ENCODE measurements around the gene USP40. TPM values are rescaled to one million over a fixed set of nuclear protein-coding genes. Genes with fewer than 3 reads are reported as not detected.

Gene USP40
- total and polyA plus RNA-seq, 2 donors (not counting 1 experiment from before 2014, with no cell fraction given), result 19.8 to 37.0 TPM

DNA sequence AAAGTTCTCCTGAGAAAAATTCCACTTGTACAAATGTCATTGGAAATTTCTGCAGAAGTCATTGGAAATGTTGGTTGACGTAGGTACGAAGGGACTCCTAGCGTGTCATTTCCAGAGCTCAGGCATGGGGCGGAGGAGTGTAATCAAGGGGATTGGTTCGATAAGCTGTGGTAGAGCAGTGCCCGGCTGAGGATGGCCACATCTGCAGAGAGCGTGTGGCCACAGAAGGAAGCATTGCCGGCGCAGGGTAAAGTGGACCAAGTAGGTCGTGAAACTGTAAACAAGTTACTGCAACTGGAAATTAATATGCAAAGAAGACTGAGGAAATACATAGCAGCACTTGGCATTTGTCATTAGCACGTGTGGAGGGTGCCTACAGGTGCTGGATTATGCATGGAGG, 110.5 kb downstream of the USP40 start:
- no peaks in the 10 kb centered on the region for H3K27me3 ChIP-seq (replicated peaks in 1 of 4; ENCODE audit: control extremely low read depth in 1 of 4, control insufficient read depth in 3 of 4, insufficient read depth in 4 of 4, low read length in 3 of 4)
- H3K9me3 Mint-ChIP-seq (ENCODE audit: insufficient read depth), result no peaks in the 10 kb centered on the region
- no peak overlapping the region for H2AFZ ChIP-seq (ENCODE audit: insufficient read depth, low read depth, low read length, poor library complexity, severe bottlenecking)
- H3K27ac ChIP-seq (ENCODE audit: low read length in 2 of 2), result no peak overlapping the region
- no peak overlapping the region for H3K9ac ChIP-seq (ENCODE audit: low read length)
- no peaks in the 10 kb centered on the region for H3K9me3 ChIP-seq (ENCODE audit: control extremely low read depth in 1 of 3, control insufficient read depth in 2 of 3, insufficient read depth in 1 of 3, low read length in 2 of 3)
- no peaks in the 10 kb centered on the region for H3K4me1 ChIP-seq (ENCODE audit: control insufficient read depth in 2 of 2, insufficient read depth in 2 of 2, low read length in 2 of 2)
- H4K20me1 ChIP-seq (ENCODE audit: control insufficient read depth, insufficient read depth, low read length, poor library complexity, severe bottlenecking), result peaks cover 54% of the 10 kb centered on the region
- no peak overlapping the region for H3K4me3 Mint-ChIP-seq
- no peaks in the 10 kb centered on the region for H3K27me3 Mint-ChIP-seq
- H3K4me1 Mint-ChIP-seq, result no peaks in the 10 kb centered on the region
- H3K4me3 ChIP-seq (ENCODE audit: control extremely low read depth in 1 of 5, extremely low read depth in 1 of 5, insufficient read depth in 1 of 5, low read depth in 2 of 5, low read length in 4 of 5), result no peak overlapping the region
- WGBS (ENCODE audit: insufficient coverage), result 97% methylated on average over 11 of the region's 11 CpGs
- peaks cover 35% of the 10 kb centered on the region for H3K79me2 ChIP-seq (ENCODE audit: control insufficient read depth, insufficient read depth, low read length)
- ATAC-seq (ENCODE audit: low read depth) (no peak), DNase-seq (no peak)
- ChIA-PET POLR2A (no interaction called here), CTCF (no interaction called here)
- no peak overlapping the region for H3K27ac Mint-ChIP-seq
- H3K4me2 ChIP-seq (replicated peaks; ENCODE audit: low read depth, low read length, poor library complexity, severe bottlenecking), result no peak overlapping the region
- intact Hi-C loops (cut with micrococcal nuclease), result no loop called here
- TF ChIP-seq, protein P1, sequence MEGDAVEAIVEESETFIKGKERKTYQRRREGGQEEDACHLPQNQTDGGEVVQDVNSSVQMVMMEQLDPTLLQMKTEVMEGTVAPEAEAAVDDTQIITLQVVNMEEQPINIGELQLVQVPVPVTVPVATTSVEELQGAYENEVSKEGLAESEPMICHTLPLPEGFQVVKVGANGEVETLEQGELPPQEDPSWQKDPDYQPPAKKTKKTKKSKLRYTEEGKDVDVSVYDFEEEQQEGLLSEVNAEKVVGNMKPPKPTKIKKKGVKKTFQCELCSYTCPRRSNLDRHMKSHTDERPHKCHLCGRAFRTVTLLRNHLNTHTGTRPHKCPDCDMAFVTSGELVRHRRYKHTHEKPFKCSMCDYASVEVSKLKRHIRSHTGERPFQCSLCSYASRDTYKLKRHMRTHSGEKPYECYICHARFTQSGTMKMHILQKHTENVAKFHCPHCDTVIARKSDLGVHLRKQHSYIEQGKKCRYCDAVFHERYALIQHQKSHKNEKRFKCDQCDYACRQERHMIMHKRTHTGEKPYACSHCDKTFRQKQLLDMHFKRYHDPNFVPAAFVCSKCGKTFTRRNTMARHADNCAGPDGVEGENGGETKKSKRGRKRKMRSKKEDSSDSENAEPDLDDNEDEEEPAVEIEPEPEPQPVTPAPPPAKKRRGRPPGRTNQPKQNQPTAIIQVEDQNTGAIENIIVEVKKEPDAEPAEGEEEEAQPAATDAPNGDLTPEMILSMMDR (IDR thresholded peaks at IDR 0.05), result no peak
- peaks cover 34 to 98% of the 10 kb centered on the region in 2 experiments for H3K36me3 ChIP-seq (replicated peaks in 1 of 2; ENCODE audit: control extremely low read depth in 1 of 2, control insufficient read depth in 1 of 2, extremely low read depth in 1 of 2, insufficient read depth in 2 of 2, low read length in 1 of 2)

DNA sequence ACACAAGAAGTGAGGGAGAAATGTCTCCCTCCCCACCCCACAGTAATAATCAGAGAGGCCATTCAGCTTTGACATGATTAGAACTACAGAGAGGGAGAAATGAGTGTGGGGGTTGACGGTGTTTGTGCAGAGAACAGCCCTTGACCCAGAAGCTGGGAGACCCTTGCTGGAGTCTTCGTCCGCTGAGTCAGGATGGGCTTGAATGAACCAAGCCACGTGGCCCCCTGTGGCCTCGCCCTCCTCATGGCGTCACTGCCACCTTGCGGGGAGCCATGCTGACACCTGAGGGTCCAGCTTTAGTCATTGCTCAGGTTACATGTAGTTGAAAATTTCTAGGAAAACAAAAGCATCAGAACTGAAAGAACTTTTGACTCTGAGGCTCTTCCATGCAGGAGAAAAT, 111.1 kb downstream of the USP40 start:
- DNase-seq (no peak), ATAC-seq (ENCODE audit: low read depth) (no peak)
- H3K27ac ChIP-seq (ENCODE audit: low read length in 2 of 2), result no peak overlapping the region
- Mint-ChIP-seq H3K27me3 (no peaks in the 10 kb centered on the region), H3K4me1 (no peaks in the 10 kb centered on the region), H3K27ac (peak overlapping the region; percentile 15), H3K9me3 (ENCODE audit: insufficient read depth) (no peaks in the 10 kb centered on the region), H3K4me3 (no peak overlapping the region)
- H2AFZ ChIP-seq (ENCODE audit: insufficient read depth, low read depth, low read length, poor library complexity, severe bottlenecking), result no peak overlapping the region
- H3K4me3 ChIP-seq (ENCODE audit: control extremely low read depth in 1 of 5, extremely low read depth in 1 of 5, insufficient read depth in 1 of 5, low read depth in 2 of 5, low read length in 4 of 5), result no peak overlapping the region
- H3K9me3 ChIP-seq (ENCODE audit: control extremely low read depth in 1 of 3, control insufficient read depth in 2 of 3, insufficient read depth in 1 of 3, low read length in 2 of 3), result no peaks in the 10 kb centered on the region
- ChIA-PET POLR2A (no interaction called here), CTCF (no interaction called here)
- H3K4me2 ChIP-seq (replicated peaks; ENCODE audit: low read depth, low read length, poor library complexity, severe bottlenecking), result no peak overlapping the region
- peaks cover 57% of the 10 kb centered on the region for H4K20me1 ChIP-seq (ENCODE audit: control insufficient read depth, insufficient read depth, low read length, poor library complexity, severe bottlenecking)
- 94% methylated on average over 7 of the region's 7 CpGs for WGBS (ENCODE audit: insufficient coverage)
- H3K9ac ChIP-seq (ENCODE audit: low read length), result no peak overlapping the region
- TF ChIP-seq EZH2 (IDR thresholded peaks at IDR 0.05; ENCODE audit: borderline replicate concordance, insufficient read depth, low read depth, low read length, poor library complexity, severe bottlenecking), result no peak
- TF ChIP-seq, protein P1 (IDR thresholded peaks at IDR 0.05), result no peak
- H3K36me3 ChIP-seq (replicated peaks in 1 of 2; ENCODE audit: control extremely low read depth in 1 of 2, control insufficient read depth in 1 of 2, extremely low read depth in 1 of 2, insufficient read depth in 2 of 2, low read length in 1 of 2), result peaks cover 34 to 99% of the 10 kb centered on the region in 2 experiments
- no peaks in the 10 kb centered on the region for H3K27me3 ChIP-seq (replicated peaks in 1 of 4; ENCODE audit: control extremely low read depth in 1 of 4, control insufficient read depth in 3 of 4, insufficient read depth in 4 of 4, low read length in 3 of 4)
- H3K79me2 ChIP-seq (ENCODE audit: control insufficient read depth, insufficient read depth, low read length), result peaks cover 39% of the 10 kb centered on the region
- H3K4me1 ChIP-seq (ENCODE audit: control insufficient read depth in 2 of 2, insufficient read depth in 2 of 2, low read length in 2 of 2), result no peaks in the 10 kb centered on the region
- intact Hi-C loops (cut with micrococcal nuclease), result no loop called here

All from B cell (primary cell).